NCI-H2227 treated with DMSO at 0.1 percent for 48 hours (cell line): Measurements from ENCODE around the gene PDSS2.
"Not testable (repeated sequence)": the region's sequence is repeated elsewhere in the genome, so short reads cannot be mapped to it uniquely, and the experiment has no call there.

Experiments
- DNase-seq: peaks from one replicate; lab custom pipeline; 2025; lab: John Stamatoyannopoulos, UW

The PDSS2 gene

GRCh38 chr6:107475360-107475759, 16.0 kb upstream of the PDSS2 start:
- not testable (repeated sequence) for DNase-seq

DNA sequence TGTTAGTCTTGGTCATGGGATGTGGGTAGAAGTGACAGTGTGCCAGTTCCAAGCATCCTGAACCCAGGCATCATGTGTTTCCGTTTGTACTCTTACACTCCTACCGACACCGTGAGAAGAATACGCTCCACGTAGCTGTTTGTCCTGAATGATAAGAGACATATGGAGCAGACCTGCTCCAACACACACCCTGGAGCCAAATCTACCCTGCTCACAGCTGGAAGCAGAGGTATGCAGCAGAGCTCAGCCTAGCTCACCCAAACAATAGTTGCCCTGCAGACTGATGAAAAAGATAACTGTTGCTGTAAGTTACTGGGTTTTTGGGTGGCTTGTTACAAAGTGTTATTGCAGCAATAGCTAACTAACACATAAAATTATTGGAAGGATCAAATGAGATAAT, 14.3 kb upstream of the PDSS2 start:
- no peak for DNase-seq

- no peak for DNase-seq
These were observed 11.0 kb upstream of the PDSS2 start for GRCh38 chr6:107470364-107470763.

DNA sequence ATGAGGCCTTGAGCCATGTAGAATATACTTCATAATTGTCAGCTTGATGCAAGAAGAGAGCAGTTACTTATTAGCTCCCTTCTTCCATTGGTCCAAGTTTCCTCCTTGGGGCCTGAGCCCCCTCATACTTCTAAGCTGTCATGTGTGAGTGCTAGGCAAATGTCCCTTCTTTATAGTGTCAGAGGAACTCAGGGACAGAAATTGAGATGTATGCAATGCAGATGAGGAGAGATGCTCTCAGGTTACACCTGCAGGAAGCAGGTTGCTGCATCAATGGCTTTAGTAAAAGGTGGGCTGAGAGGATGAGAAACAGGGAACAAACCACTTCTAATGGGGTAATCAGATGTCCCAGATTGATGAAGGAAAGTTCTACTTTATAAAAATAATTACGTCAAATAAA, 6.7 kb upstream of the PDSS2 start:
- DNase-seq = no peak

- DNase-seq = peak; percentile 35
These were observed 793 bp upstream of the PDSS2 start for GRCh38 chr6:107460083-107460631.

- DNase-seq = peak; percentile 28
These were observed 587 bp downstream of the PDSS2 start for GRCh38 chr6:107458672-107459282.

DNA sequence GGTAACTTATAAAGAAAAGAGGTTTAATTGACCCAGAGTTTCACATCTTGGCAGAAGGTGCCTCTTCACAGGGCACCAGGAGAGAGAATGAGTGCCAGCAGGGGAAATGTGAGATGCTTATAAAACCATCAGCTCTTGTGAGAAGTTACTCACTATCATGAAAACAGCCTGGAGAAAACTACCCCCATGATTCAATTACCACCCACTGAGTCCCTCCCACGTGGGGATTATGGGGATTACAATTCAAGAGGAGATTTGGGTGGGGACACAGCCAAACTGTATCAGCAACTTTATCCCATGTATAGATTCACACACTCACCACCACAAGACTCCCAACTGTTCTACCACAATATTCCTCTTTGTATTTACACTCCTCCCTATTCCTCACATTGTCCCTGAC, 10.6 kb downstream of the PDSS2 start:
- no peak for DNase-seq

DNA sequence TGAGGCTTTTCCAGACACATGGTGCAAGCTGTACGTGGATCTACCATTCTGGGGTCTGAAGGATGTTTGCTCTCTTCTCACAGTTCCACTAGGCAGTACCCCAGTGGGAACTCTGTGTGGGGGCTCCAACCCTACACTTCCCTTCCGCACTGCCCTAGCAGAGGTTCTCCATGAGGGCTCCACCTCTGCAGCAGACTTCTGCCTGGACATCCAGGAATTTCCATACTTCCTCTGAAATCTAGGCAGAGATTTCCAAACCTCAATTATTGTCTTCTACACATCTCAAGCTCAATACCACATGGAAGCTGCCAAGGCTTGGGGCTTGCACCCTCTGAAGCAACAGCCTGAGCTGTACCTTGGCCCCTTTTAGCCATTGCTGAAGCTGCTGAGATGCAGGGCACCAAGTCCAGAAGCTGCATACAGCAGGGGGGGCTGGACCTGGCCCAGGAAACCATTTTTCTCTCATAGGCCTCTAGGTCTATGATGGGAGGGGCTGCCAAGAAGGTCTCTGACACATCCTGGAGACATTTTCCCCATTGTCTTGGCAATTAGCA, 11.6 kb downstream of the PDSS2 start:
- no peak for DNase-seq

DNA sequence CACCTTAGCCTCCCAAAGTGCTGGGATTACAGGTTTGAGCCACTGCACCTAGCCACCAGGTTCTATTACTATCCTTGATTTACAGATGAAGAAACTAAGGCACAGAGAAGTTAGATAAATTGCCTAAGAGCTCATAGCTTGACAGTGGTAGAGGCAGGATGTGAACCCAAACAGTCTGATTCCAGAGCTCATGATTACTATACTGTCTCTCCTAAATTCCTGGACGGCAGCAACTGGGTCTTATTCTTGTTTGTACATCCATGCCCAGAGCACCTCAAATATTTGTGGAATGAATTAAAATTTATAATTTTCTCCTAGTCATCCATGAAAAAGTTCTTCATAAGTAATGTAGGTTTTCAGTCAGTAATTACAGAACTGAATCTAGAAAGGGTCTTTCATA, 15.1 kb downstream of the PDSS2 start:
- DNase-seq = no peak

DNA sequence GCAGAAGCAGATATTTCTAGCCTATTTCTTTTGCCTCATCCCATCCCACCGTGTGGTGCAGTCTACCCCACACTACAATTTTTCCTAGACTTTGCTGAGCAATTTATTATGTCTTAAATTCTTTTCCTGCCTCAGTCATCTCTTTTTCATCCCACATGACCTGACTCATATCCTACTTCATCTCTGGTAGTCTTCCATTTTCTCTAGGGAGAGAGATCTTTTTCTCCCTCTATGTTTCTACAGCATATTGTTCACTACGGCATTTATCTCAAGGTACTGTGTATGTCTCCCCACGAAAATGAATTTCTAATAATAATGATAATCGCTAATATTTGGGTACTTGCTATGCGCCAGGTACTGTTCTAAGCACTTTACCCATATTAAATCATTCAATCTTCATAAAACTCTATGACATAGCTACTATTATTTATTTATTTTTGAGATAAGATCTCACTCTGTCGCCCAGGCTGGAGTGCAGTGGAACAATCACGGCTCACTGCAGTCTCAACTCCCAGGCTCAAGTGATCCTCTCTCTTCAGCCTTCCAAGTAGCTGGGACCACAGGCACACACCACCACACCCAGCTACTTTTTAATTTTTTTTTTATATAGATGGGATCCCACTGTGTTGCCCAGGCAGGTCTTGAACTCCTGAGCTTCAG, 15.6 kb downstream of the PDSS2 start:
- no peak for DNase-seq

GRCh38 chr6:107442938-107443607, 16.3 kb downstream of the PDSS2 start:
- DNase-seq = no peak

- no peak for DNase-seq
These were observed 17.7 kb downstream of the PDSS2 start for GRCh38 chr6:107441682-107442081.

- DNase-seq = no peak
These were observed 18.4 kb downstream of the PDSS2 start for GRCh38 chr6:107440936-107441335.

- DNase-seq = no peak
These were observed 20.0 kb downstream of the PDSS2 start for GRCh38 chr6:107439406-107439805.

DNA sequence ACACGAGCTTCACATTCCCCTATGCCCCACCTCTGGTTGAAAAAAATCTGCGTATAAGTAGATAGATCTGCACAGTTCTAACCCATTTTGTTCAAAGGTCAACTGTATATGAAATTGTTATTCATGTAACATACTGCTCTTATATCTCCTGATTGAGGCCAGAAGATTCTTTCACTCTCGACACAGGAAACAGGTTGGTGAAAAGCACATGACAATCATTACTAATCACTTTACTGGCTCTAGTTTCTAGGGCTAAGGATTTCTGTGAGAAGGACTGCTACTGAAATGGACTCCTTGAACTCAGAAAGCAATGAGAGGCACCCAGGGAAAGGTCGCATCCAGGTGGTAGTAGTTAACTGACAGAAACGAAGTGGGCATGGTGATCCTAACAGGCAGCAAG, 21.7 kb downstream of the PDSS2 start:
- no peak for DNase-seq

DNA sequence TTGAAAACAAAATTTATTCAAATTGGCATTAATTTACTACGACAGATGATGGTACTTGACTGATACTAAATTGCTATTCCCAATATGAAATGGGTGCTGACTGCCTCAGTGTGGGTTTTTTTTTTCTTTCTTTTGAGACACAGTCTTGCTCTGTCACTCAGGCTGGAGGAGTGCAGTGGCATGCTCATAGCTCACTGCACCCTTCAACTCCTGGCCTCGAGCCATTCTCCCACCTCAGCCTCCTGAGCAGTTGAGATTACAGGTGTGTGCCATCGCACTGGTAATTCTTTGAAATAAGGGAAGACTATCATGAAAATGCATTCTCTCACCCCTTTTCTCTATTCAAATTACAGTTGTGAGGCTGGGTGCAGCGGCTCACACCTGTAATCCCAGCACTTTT, 22.5 kb downstream of the PDSS2 start:
- no peak for DNase-seq

DNA sequence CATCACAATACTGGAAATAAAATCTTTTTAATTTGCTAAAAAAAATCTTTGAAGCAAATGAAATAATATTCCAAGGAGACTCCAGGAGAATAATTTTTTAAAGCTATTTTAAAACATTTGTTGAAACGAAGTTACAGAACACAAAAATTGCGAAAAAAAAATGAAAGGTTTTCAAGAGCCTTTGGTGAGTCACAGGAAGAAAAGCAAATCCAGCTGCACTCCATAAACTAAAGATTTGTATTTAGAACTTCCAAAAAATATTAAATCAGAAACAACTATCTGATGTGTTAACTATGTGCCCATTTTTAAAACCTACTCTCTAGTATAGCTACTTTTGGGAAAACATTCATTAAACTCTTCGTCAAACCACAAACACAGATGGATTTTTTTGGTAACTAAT, 23.6 kb downstream of the PDSS2 start:
- DNase-seq = no peak

DNA sequence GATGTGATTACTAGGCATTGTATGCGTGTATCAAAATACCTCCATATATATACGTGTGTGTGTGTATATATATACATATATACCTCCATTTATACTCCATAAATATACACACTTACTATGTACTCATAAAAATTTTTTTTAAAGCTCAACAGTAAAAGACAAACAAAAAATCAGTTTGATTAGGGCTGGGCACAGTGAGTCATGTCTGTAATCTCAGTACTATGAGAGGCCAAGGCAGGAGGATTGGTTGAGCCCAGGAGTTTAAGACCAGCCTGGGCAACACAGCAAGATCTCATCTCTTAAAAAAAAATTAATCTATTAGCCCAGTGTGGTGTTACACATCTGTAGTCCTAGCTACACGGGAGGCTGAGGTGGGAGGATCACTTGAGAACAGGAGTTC, 24.6 kb downstream of the PDSS2 start:
- no peak for DNase-seq

DNA sequence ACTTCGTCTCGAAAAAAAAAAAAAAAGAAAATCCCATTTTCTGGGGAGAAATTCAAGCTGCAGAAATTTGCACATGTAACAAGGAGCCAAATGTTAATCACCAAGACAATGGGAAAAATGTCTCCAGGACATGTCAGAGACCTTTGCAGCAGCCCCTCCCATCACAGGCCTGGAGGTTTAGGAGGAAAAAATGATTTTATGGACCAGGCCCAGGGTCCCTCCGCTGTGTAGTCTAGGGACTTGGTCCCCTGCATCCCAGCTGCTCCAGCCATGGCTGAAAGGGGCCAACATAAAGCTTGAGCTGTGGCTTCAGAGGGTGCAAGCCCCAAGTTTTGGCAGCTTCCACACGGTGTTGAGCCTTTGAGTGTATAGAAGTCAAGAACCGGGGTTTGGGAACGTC, 33.4 kb downstream of the PDSS2 start:
- DNase-seq = not testable (repeated sequence)

GRCh38 chr6:107423474-107423990, 35.8 kb downstream of the PDSS2 start:
- DNase-seq = no peak

DNA sequence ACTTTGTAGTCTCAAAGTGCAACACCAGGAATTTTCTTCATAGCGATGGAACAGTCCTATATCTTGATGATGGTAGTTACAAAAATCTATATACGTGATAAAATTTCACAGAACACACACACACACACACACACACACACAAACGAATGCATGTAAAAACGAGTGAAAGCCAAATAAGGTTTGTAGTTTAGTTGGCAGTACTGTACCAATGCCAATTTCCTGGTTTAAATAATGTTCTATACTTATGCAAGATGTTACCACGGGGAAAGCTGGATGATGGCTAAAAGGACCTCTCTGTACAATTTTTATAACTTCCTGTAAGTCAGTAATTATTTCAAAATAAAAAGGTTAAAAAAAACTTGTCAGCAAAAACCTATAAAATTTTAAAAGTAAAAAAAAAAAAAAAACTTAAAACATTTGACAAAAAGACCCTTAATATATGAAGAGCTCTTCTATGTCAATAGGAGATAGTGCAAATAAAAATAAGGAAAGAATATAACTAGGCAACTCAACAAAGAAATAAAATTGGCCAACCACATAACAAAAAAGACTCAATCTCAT, 37.6 kb downstream of the PDSS2 start:
- no peak for DNase-seq

- no peak for DNase-seq
These were observed 39.6 kb downstream of the PDSS2 start for GRCh38 chr6:107419733-107420132.
